Thoracic aorta (tissue), 2 donors: ENCODE results near the gene MZF1. TPM values are rescaled to one million over a fixed set of nuclear protein-coding genes. Genes with fewer than 3 reads are reported as not detected.

ENCODE experiments used
- ATAC-seq: fragments of 150-250 bp; one replicate; pipeline ENCODE4 v1.8.0; 2017; ENCODE audit warnings: low read depth; ENCODE audit not compliant: insufficient number of reproducible peaks, low FRiP score
- DNase-seq: peaks from one replicate; pipeline ENCODE4 v3.0.0-alpha.2; 2020; ENCODE audit warnings: low spot score
- H3K27ac ChIP-seq, 2 donors: fragments of 200-600 bp; sonication (generic); 1 replicate in 1 of 2; 2 replicates in 1 of 2; pipeline ENCODE4 v1.5.1; 2016; ENCODE audit warnings: mild to moderate bottlenecking in 2 of 2, moderate library complexity in 2 of 2
- H3K27me3 ChIP-seq: fragments of 200-600 bp; sonication (generic); replicated peaks from 2 replicates; pipeline ENCODE4 v1.6.0; 2016; ENCODE audit warnings: mild to moderate bottlenecking; ENCODE audit not compliant: insufficient read depth
- H3K36me3 ChIP-seq: fragments of 200-600 bp; sonication (generic); one replicate; pipeline ENCODE4 v1.5.1; 2016
- H3K4me1 ChIP-seq, 2 donors: fragments of 200-600 bp; sonication (generic); 1 replicate in 1 of 2; 2 replicates in 1 of 2; pipeline versions ENCODE4 v1.5.1 to v1.6.0; 2016; ENCODE audit warnings: low read depth in 2 of 2, mild to moderate bottlenecking in 1 of 2; ENCODE audit not compliant: control insufficient read depth in 1 of 2
- H3K4me3 ChIP-seq: fragments of 200-600 bp; sonication (generic); 2 replicates; pipeline ENCODE4 v1.5.1; 2016; ENCODE audit warnings: mild to moderate bottlenecking
- H3K9me3 ChIP-seq: fragments of 200-600 bp; sonication (generic); 2 replicates; pipeline ENCODE4 v1.5.1; 2016
- CTCF ChIP-seq: fragments of 200-600 bp; sonication (generic); IDR thresholded peaks from one replicate; pipeline ENCODE4 v1.5.1; 2019; ENCODE audit warnings: antibody characterized with exemption
- total RNA-seq, 2 donors: library from RNA; depleted of rRNA; stranded (reverse); fragments of >200 nt; gene quantifications; one replicate each; pipeline versions ENCODE4 v1.1.0 to v1.2.3, GENCODE V29; 2016

The MZF1 gene
- total RNA-seq, 2 donors from 2014 or later, result 44.9 to 46.8 TPM

DNA sequence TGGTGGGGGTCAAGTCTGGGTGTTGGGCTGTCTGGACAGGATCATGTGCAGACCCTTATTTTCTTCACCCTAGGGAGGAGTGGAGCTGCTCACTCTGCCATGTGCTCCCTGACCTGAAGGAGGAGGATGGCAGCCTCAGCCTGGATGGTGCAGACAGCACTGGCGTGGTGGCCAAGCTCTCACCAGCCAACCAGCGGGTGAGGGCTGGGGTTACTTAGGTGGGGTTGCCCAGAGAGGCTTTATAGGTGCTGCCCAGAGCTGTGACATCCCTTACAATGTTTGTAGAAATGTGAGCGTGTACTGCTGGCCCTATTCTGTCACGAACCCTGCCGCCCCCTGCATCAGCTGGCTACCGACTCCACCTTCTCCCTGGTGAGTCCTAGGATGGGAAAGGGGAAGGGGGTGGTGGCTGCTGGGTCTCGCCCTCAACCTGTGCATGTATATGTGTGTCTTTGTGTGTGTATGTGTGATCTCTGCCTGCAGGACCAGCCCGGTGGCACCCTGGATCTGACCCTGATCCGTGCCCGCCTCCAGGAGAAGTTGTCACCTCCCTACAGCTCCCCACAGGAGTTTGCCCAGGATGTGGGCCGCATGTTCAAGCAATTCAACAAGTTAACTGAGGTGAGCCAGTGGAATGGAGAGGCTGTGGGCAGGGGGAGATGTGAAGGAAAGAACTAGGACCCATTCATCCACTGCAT lies 23.3 kb downstream of the MZF1 start:
- H3K36me3 ChIP-seq, result peaks cover 57% of the 10 kb centered on the region
- DNase-seq, result no peak

GRCh38 chr19:58548859-58549663 lies 24.1 kb downstream of the MZF1 start:
- Histone ChIP-seq H3K36me3 (peaks cover 57% of the 10 kb centered on the region), H3K4me3 (no peak overlapping the region), H3K27me3 (no peaks in the 10 kb centered on the region), H3K27ac (no peak overlapping the region), H3K4me1 (peaks cover 21 to 28% of the 10 kb centered on the region in 2 donors), H3K9me3 (no peaks in the 10 kb centered on the region)
- ATAC-seq (no peak), DNase-seq (no peak)
- no peak for TF ChIP-seq CTCF

More for the DNA sequence above, 23.3 kb downstream of the MZF1 start:
- no peak for ATAC-seq
- Histone ChIP-seq H3K9me3 (no peaks in the 10 kb centered on the region), H3K4me1 (peaks cover 25 to 32% of the 10 kb centered on the region in 2 donors), H3K27ac (no peak overlapping the region), H3K27me3 (no peaks in the 10 kb centered on the region), H3K4me3 (no peak overlapping the region)
- TF ChIP-seq CTCF, result no peak

DNA sequence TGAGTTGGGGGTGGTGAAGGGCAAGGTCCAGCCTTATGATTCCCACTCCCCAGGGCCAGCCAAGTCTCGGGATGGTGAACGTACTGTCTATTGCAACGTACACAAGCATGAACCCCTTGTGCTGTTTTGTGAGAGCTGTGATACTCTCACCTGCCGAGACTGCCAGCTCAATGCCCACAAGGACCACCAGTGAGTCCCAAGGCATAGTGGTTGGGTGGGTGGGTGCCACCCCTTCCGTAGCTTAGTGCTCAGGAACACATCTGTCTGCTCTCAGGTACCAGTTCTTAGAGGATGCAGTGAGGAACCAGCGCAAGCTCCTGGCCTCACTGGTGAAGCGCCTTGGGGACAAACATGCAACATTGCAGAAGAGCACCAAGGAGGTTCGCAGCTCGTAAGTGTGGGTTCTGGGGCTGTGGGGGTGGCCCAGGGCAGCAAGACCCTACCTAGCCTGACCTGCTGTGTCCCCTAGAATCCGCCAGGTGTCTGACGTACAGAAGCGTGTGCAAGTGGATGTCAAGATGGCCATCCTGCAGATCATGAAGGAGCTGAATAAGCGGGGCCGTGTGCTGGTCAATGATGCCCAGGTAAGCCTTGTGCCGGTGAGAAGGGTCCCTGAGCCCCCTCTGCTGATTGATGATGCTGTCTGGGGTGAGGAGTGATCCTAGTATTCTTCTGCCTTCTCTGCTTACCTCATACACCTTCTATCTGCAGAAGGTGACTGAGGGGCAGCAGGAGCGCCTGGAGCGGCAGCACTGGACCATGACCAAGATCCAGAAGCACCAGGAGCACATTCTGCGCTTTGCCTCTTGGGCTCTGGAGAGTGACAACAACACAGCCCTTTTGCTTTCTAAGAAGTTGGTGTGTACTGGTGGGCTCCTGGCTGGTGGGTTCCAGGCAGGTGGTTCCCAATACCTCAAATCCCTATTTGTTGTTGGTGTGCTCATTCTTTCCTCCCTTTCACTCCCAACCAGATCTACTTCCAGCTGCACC lies 25.5 kb downstream of the MZF1 start:
- Histone ChIP-seq H3K36me3 (peaks cover 55% of the 10 kb centered on the region), H3K4me1 (peaks cover 20 to 21% of the 10 kb centered on the region in 2 donors), H3K27me3 (no peaks in the 10 kb centered on the region), H3K27ac (no peak overlapping the region), H3K4me3 (no peak overlapping the region), H3K9me3 (no peaks in the 10 kb centered on the region)
- ATAC-seq (no peak), DNase-seq (no peak)
- TF ChIP-seq CTCF, result no peak

DNA sequence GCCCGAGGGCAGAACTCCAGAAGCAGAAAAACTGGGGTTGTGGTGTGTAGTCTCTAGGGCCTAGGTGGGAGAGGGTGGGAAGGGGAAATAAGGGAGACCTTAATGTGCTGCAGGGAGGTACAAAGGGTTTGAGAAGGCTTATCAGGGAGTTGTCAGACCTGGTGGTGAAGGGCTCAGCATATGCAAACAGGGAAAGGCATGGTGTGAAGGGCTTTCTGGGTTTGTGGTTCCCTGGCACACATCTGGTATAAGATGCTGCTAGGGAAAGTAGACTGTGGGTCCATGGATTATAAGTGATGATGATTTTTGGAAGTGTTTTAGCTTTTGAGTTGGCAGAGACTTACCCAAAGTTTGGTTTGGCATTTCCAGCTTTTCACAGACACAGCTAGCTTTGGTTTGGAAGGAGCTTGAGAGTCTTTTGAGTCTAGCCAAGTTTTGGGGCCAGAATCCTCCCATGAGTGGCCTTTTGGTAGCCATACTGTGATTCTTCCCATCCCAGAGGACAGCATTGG lies 27.1 kb downstream of the MZF1 start:
- TF ChIP-seq CTCF, result no peak
- ATAC-seq (no peak), DNase-seq (no peak)
- Histone ChIP-seq H3K9me3 (no peaks in the 10 kb centered on the region), H3K36me3 (peaks cover 39% of the 10 kb centered on the region), H3K4me1 (peaks cover 20 to 21% of the 10 kb centered on the region in 2 donors), H3K27ac (peak overlapping the region in 1 of 2 donors; percentile 30), H3K27me3 (no peaks in the 10 kb centered on the region), H3K4me3 (peak overlapping the region; percentile 84)
